GM12878 (cell line): Measurements from ENCODE around the gene PPP2R3B. TPM values are rescaled to one million over a fixed set of nuclear protein-coding genes. Genes with fewer than 3 reads are reported as not detected.

Experiments used
- ATAC-seq: fragments of 200-7000 bp; cut with Tn5 transposase; 3 replicates; pipeline ENCODE4 v1.9.1; 2020; ENCODE audit warnings: mild to moderate bottlenecking, moderate library complexity
- BruUV-seq: library from RNA; stranded (reverse); fragments of 400-500 nt; replicated peaks from 2 replicates; lab custom pipeline; 2021; lab: Mats Ljungman, UMichigan
- CTCF ChIA-PET: fragments of 300-600 bp; sonication (Branson Sonifier 250); formaldehyde crosslinking; extraction: SDS; loops from one replicate; lab custom pipeline; 2021; ENCODE audit warnings: inconsistent platforms; lab: Yijun Ruan, JAX
- POLR2A ChIA-PET: fragments of 350-600 bp; formaldehyde crosslinking; extraction: SDS; loops from one replicate; lab custom pipeline; 2021; ENCODE audit warnings: inconsistent platforms; lab: Charles Lee
- RAD21 ChIA-PET: fragments of 300-600 bp; sonication (Branson Sonifier 250); formaldehyde crosslinking; loops from one replicate; lab custom pipeline; 2023; ENCODE audit warnings: antibody characterized with exemption; ENCODE audit not compliant: unreplicated experiment; lab: Charles Lee
- SMC1A ChIA-PET: fragments of 300-600 bp; sonication (Branson Sonifier 250); formaldehyde crosslinking; loops from one replicate; lab custom pipeline; 2023; ENCODE audit not compliant: unreplicated experiment, uncharacterized antibody; lab: Charles Lee
- DNase-seq: peaks from one replicate; pipeline ENCODE4 v3.0.0-alpha.2; 2011; ENCODE audit warnings: low read depth, low spot score
- FAIRE-seq: peaks from 3 replicates; lab custom pipeline; 2011; peaks lifted over from hg19 to GRCh38; lab: Jason Lieb, UNC
- H2AFZ ChIP-seq: 2 replicates; pipeline ENCODE4 v1.6.0; 2011; ENCODE audit warnings: low read depth, low read length, control low read depth; ENCODE audit not compliant: control insufficient read depth
- H3K27ac ChIP-seq: 2 replicates; pipeline ENCODE4 v1.5.1; 2011; ENCODE audit warnings: control low read depth; ENCODE audit not compliant: control insufficient read depth, insufficient read depth
- H3K27me3 ChIP-seq, 2 experiments: replicated peaks in 1 of 2; 2 replicates each; pipeline versions ENCODE4 v1.6.0 to v1.6.1; 2011; ENCODE audit warnings: low read length in 1 of 2; ENCODE audit not compliant: control insufficient read depth in 2 of 2, insufficient read depth in 2 of 2
- H3K36me3 ChIP-seq, 2 experiments: 2 replicates each; pipeline ENCODE4 v1.5.1; 2011; ENCODE audit warnings: low read length in 1 of 2; ENCODE audit not compliant: control insufficient read depth in 2 of 2, insufficient read depth in 2 of 2
- H3K4me1 ChIP-seq: 2 replicates; pipeline ENCODE4 v1.6.1; 2011; ENCODE audit warnings: mild to moderate bottlenecking, low read length, moderate library complexity, mixed read lengths; ENCODE audit not compliant: control insufficient read depth, insufficient read depth
- H3K4me2 ChIP-seq: 2 replicates; pipeline ENCODE4 v1.6.0; 2011; ENCODE audit warnings: control low read depth; ENCODE audit not compliant: control insufficient read depth, insufficient read depth
- H3K4me3 ChIP-seq: fragments of 200-600 bp; sonication (generic); 2 replicates; pipeline ENCODE4 v1.5.1; 2016
- H3K79me2 ChIP-seq: 2 replicates; pipeline ENCODE4 v1.6.0; 2011; ENCODE audit warnings: low read length; ENCODE audit not compliant: control insufficient read depth, insufficient read depth
- H3K9ac ChIP-seq: 2 replicates; pipeline ENCODE4 v1.8.0; 2011; ENCODE audit warnings: low read length, control low read depth, mixed read lengths; ENCODE audit not compliant: control insufficient read depth, insufficient read depth
- H3K9me3 ChIP-seq: replicated peaks from 3 replicates; pipeline ENCODE4 v1.5.1; 2011; ENCODE audit warnings: mild to moderate bottlenecking, low read length; ENCODE audit not compliant: control insufficient read depth, insufficient read depth
- H4K20me1 ChIP-seq: 2 replicates; pipeline ENCODE4 v1.6.0; 2011; ENCODE audit not compliant: control insufficient read depth, insufficient read depth
- BRCA1 ChIP-seq: IDR thresholded peaks from 2 replicates; pipeline ENCODE4 v1.6.1; 2011; ENCODE audit warnings: low read depth, low read length, improper control_type of control experiment
- CHD1 ChIP-seq: IDR thresholded peaks from 2 replicates; pipeline ENCODE4 v1.6.1; 2012; ENCODE audit warnings: low read depth, low read length, improper control_type of control experiment
- CREB1 ChIP-seq: IDR thresholded peaks from 2 replicates; pipeline ENCODE4 v1.6.1; 2012; ENCODE audit warnings: low read depth, mild to moderate bottlenecking, inconsistent platforms
- E2F4 ChIP-seq: IDR thresholded peaks from 2 replicates; pipeline ENCODE4 v1.6.1; 2012; ENCODE audit warnings: low read depth, low read length, improper control_type of control experiment
- GABPA ChIP-seq: IDR thresholded peaks from 2 replicates; pipeline ENCODE4 v1.6.1; 2014; ENCODE audit warnings: antibody characterized with exemption, low read depth, mild to moderate bottlenecking, inconsistent platforms
- IRF3 ChIP-seq: fragments of 450-650 bp; IDR thresholded peaks from 2 replicates; pipeline ENCODE4 v1.6.1; 2014; ENCODE audit warnings: mild to moderate bottlenecking
- IRF5 ChIP-seq: fragments of 450-650 bp; IDR thresholded peaks from 2 replicates; pipeline ENCODE4 v1.6.1; 2017; ENCODE audit warnings: borderline replicate concordance
- NKRF ChIP-seq: fragments of 450-650 bp; conservative IDR thresholded peaks from 2 replicates; pipeline ENCODE4 v1.6.1; 2017; ENCODE audit warnings: mild to moderate bottlenecking, moderate library complexity
- PAX8 ChIP-seq: fragments of 450-650 bp; IDR thresholded peaks from 2 replicates; pipeline ENCODE4 v1.6.1; 2017; ENCODE audit warnings: mild to moderate bottlenecking, moderate library complexity
- RB1 ChIP-seq: fragments of 450-650 bp; formaldehyde crosslinking; IDR thresholded peaks from 2 replicates; pipeline ENCODE4 v1.6.1; 2017; ENCODE audit warnings: mild to moderate bottlenecking, borderline replicate concordance
- RFX5 ChIP-seq: IDR thresholded peaks from 2 replicates; pipeline ENCODE4 v1.6.1; 2011; ENCODE audit warnings: low read depth, low read length, improper control_type of control experiment
- SUPT20H ChIP-seq: IDR thresholded peaks from 2 replicates; pipeline ENCODE4 v1.6.1; 2011; ENCODE audit warnings: low read depth, mild to moderate bottlenecking, low read length, moderate library complexity, borderline replicate concordance; ENCODE audit not compliant: control insufficient read depth
- TARDBP ChIP-seq: IDR thresholded peaks from 2 replicates; pipeline ENCODE4 v1.6.1; 2016; ENCODE audit warnings: borderline replicate concordance
- ZBTB33 ChIP-seq: fragments of 450-650 bp; IDR thresholded peaks from 2 replicates; pipeline ENCODE4 v1.6.1; 2017; ENCODE audit warnings: mild to moderate bottlenecking
- WGBS: methylation state at CpG from one replicate; pipeline ENCODE4 v1.1.6; 2016; ENCODE audit warnings: low lambda C conversion rate; ENCODE audit not compliant: insufficient replicate concordance, insufficient coverage; ENCODE audit errors: missing lambda C conversion rate; 5-methylcytosine and 5-hydroxymethylcytosine counted together
- in situ Hi-C: fragments of 300-500 bp; cut with MboI; formaldehyde crosslinking; loops from 9 replicates; pipeline ENCODE4 v1.14.3; 2018; ENCODE audit warnings: mixed read lengths
- intact Hi-C: fragments of 100-400 bp; cut with micrococcal nuclease; formaldehyde crosslinking; loops from one replicate; pipeline ENCODE4 v1.14.2; 2022; ENCODE audit not compliant: unreplicated experiment
- polyA plus RNA-seq, 11 experiments: library from polyadenylated mRNA; depleted of rRNA in 4 of 11; unstranded in 6 of 11; stranded (reverse) in 5 of 11; fragments of >200 nt; fragmentation: Nextera tagmentation in 4 of 11; fragmentation: Illumina TruSeq in 1 of 11; extraction: Ambion mirVana in 4 of 11; extraction: Trizol in 1 of 11; gene quantifications; 1 replicate in 1 of 11; 2 replicates in 10 of 11; pipeline versions ENCODE4 v1.2.1 to v1.2.3, GENCODE V29; 2011 to 2016; ENCODE audit warnings: inconsistent platforms in 2 of 11, missing spikeins in 2 of 11, low read depth in 1 of 11
- total RNA-seq, 4 experiments: library from RNA; depleted of rRNA in 3 of 4; stranded (reverse); fragments of >200 nt in 3 of 4; fragmentation: Illumina TruSeq in 1 of 4; extraction: Trizol in 1 of 4; gene quantifications; 2 replicates each; pipeline versions ENCODE4 v1.2.1 to v1.2.3, GENCODE V29; 2013 to 2021

Gene PPP2R3B
- total and polyA plus RNA-seq, 10 of the 15 experiments (the other 5 are each of a cell fraction or from before 2014, with no cell fraction given) = 0.11 to 34.3 (median 9.7) TPM; not detected in 1

GRCh38 chrX:318739-319578 lies 67.7 kb downstream of the PPP2R3B start, which contains the start of gene GTPBP6:
Gene GTPBP6 (minus strand): TSS chrX:318796. CDS start chrX:318787, 9 bp downstream.
- ChIA-PET RAD21 (no interaction called here), CTCF (no interaction called here), POLR2A (no interaction called here), SMC1A (no interaction called here)
- FAIRE-seq = no peak
- under 1% methylated on average over 60 of the region's 97 CpGs for WGBS
- intact Hi-C loops = loop anchor here (2.0 to 10.0 kb wide), 4 partner anchors 37 to 1133 kb away; partner anchors contain the start of genes ASMTL, PLCXD1 and PPP2R3B
- Histone ChIP-seq H3K36me3 (peaks cover 0 to 3% of the 10 kb centered on the region in 2 experiments; a peak in 1 of 4 replicates), H4K20me1 (no peaks in the 10 kb centered on the region), H3K27me3 (no peaks in the 10 kb centered on the region), H3K4me3 (peak within 1 kb of the TSS; percentile 86), H3K27ac (peak within 1 kb of the TSS; percentile 95), H3K9ac (peak within 1 kb of the TSS; percentile 98), H2AFZ (peak within 1 kb of the TSS; percentile 77), H3K4me2 (peak within 1 kb of the TSS; percentile 32), H3K4me1 (peaks cover 7% of the 10 kb centered on the region), H3K9me3 (no peaks in the 10 kb centered on the region), H3K79me2 (peaks cover 14% of the 10 kb centered on the region)
- BruUV-seq = TSS peak; percentile 74
- in situ Hi-C loops = no loop called here
- peak; percentile 99 for DNase-seq
- ATAC-seq = peak; percentile 84
- TF ChIP-seq GABPA = no peak
- TF ChIP-seq RFX5 = 0 out of 2 replicates have a peak, but pooled peaks have one; percentile 59
- TF ChIP-seq NKRF = peak; percentile 75
- no peak for TF ChIP-seq CHD1
- TF ChIP-seq ZBTB33 = no peak; the same call in 1 of the 2 replicates
- TF ChIP-seq CREB1 = peak; percentile 59; the same call in 1 of the 2 replicates
- peak; percentile 98 for TF ChIP-seq IRF3
- TF ChIP-seq E2F4 = no peak
- TF ChIP-seq IRF5 = no peak
- TF ChIP-seq TARDBP = no peak
- TF ChIP-seq SUPT20H = no peak
- 0 out of 2 replicates have a peak, but pooled peaks have one; percentile 18 for TF ChIP-seq RB1
- TF ChIP-seq PAX8 = no peak
- TF ChIP-seq BRCA1 = no peak
